Measurements from ENCODE around the gene UBTF.

GRCh38 chr17:44241106-44241624 lies 21.7 kb upstream of the UBTF start:
- TF ChIP-seq ZNF121 (CRISPR knock-in tag; IDR thresholded peaks at IDR 0.05) = no peak
- no peak for TF ChIP-seq RORB (CRISPR knock-in tag; IDR thresholded peaks at IDR 0.05)
- no peak for TF ChIP-seq MLX (CRISPR knock-in tag; IDR thresholded peaks at IDR 0.05)
- TF ChIP-seq CTCF (IDR thresholded peaks at IDR 0.05) = no peak
- TF ChIP-seq ZSCAN18 (CRISPR knock-in tag; IDR thresholded peaks at IDR 0.05) = no peak
